ENCODE data around the gene ZNF70. TPM values are rescaled to one million over a fixed set of nuclear protein-coding genes. Genes with fewer than 3 reads are reported as not detected.
"Not testable (repeated sequence)": the region's sequence is repeated elsewhere in the genome, so short reads cannot be mapped to it uniquely, and the experiment has no call there.

Gene ZNF70
- total RNA-seq, 1 donor from 2014 or later = 3.5 TPM

GRCh38 chr22:23742505-23743264, 8.2 kb downstream of the ZNF70 start:
- peak; percentile 93 for ATAC-seq
- peak; percentile 68 for DNase-seq
- intact Hi-C loops (cut with micrococcal nuclease) = no loop called here

- intact Hi-C loops (cut with micrococcal nuclease) = no loop called here
- ATAC-seq = no peak
- no peak for DNase-seq
Observed at GRCh38 chr22:23737696-23738095, 13.2 kb downstream of the ZNF70 start.

- intact Hi-C loops (cut with micrococcal nuclease); DNase-seq; ATAC-seq: not testable (repeated sequence)
Observed at GRCh38 chr22:23728108-23728507, 22.8 kb downstream of the ZNF70 start.

- intact Hi-C loops (cut with micrococcal nuclease) = no loop called here
- DNase-seq (no peak), ATAC-seq (no peak)
Observed at GRCh38 chr22:23722724-23723123, 28.2 kb downstream of the ZNF70 start.

GRCh38 chr22:23722160-23722559, 28.8 kb downstream of the ZNF70 start:
- ATAC-seq (no peak), DNase-seq (no peak)
- intact Hi-C loops (cut with micrococcal nuclease) = no loop called here

- no peak for ATAC-seq
- intact Hi-C loops (cut with micrococcal nuclease) = no loop called here
- no peak for DNase-seq
Observed at GRCh38 chr22:23720855-23721254, 30.1 kb downstream of the ZNF70 start.

GRCh38 chr22:23718371-23719165, 32.3 kb downstream of the ZNF70 start:
- DNase-seq (no peak), ATAC-seq (no peak)
- intact Hi-C loops (cut with micrococcal nuclease) = no loop called here

GRCh38 chr22:23716811-23717801, 33.8 kb downstream of the ZNF70 start:
- DNase-seq (peak; percentile 91), ATAC-seq (peak; percentile 98)
- intact Hi-C loops (cut with micrococcal nuclease) = no loop called here

- no peak for ATAC-seq
- intact Hi-C loops (cut with micrococcal nuclease) = no loop called here
- DNase-seq = no peak
Observed at GRCh38 chr22:23715806-23716375, 35.0 kb downstream of the ZNF70 start.

- no peak for DNase-seq
- intact Hi-C loops (cut with micrococcal nuclease) = no loop called here
- ATAC-seq = no peak
Observed at GRCh38 chr22:23714596-23715578, 36.0 kb downstream of the ZNF70 start.

- ATAC-seq (no peak), DNase-seq (no peak)
- intact Hi-C loops (cut with micrococcal nuclease) = no loop called here
Observed at GRCh38 chr22:23713696-23714595, 37.0 kb downstream of the ZNF70 start.

- no peak for ATAC-seq
- intact Hi-C loops (cut with micrococcal nuclease) = no loop called here
Observed at GRCh38 chr22:23712256-23712655, 38.7 kb downstream of the ZNF70 start.

GRCh38 chr22:23709107-23709506, 41.8 kb downstream of the ZNF70 start:
- intact Hi-C loops (cut with micrococcal nuclease) = no loop called here
- ATAC-seq = no peak

More at GRCh38 chr22:23712256-23712655, 38.7 kb downstream of the ZNF70 start:
- DNase-seq = no peak

GRCh38 chr22:23708270-23708669, 42.6 kb downstream of the ZNF70 start:
- intact Hi-C loops (cut with micrococcal nuclease) = no loop called here
- DNase-seq (no peak), ATAC-seq (no peak)

More at GRCh38 chr22:23709107-23709506, 41.8 kb downstream of the ZNF70 start:
- DNase-seq = no peak

- no peak for DNase-seq
- intact Hi-C loops (cut with micrococcal nuclease) = no loop called here
- ATAC-seq = no peak
Observed at GRCh38 chr22:23705358-23705757, 45.6 kb downstream of the ZNF70 start.

GRCh38 chr22:23704829-23705228, 46.1 kb downstream of the ZNF70 start:
- no peak for ATAC-seq

GRCh38 chr22:23704062-23704461, 46.9 kb downstream of the ZNF70 start:
- intact Hi-C loops (cut with micrococcal nuclease) = no loop called here
- no peak for DNase-seq
- ATAC-seq = no peak

More at GRCh38 chr22:23704829-23705228, 46.1 kb downstream of the ZNF70 start:
- intact Hi-C loops (cut with micrococcal nuclease) = no loop called here
- DNase-seq = no peak

Measured in left ventricle myocardium superior (tissue), 1 donor.